Activated CD8-positive, alpha-beta memory T cell treated with anti-CD3 and anti-CD28 coated beads for 24 hours (primary cell): ENCODE data around the gene NFIB.

ENCODE experiments used
- DNase-seq: peaks from one replicate; pipeline ENCODE4 v3.0.0-alpha.2; 2020

Gene NFIB

DNA sequence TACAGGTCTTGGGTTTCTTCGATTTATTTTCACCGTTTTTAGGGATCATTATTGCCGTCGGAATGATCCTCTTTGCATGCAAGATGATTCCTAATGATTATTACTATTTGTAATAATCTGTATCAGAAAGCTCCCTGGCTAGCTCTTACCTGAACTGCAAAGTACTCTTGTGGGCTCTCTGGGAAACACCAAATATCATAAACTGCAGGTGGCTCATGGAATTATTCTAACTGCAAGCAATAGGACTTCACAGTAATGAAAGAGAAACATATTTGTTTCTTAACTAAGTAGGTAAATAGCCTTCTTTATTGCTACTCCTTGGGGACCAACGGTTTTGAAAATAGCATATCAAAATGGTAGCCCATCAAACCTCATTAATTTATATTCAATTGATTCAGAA, 219.4 kb downstream of the NFIB start:
- DNase-seq = no peak

DNA sequence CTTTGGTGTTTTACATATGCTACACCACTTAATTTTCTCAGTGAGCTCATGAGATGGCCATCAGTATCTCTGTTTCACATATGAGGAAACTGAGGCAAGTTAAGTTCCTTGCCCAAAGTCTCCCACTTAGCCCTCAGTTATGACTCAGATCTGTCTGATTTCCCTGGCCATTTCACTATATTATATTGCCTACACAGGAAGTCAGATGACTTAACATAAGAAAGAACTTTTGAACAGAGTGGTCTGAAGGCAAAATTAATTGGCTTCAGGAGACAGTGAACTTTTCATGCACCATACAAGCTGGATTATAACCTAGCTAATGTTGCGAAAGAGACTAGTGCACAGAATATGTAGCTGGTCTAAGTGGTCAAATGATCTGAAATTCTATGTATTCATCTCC, 221.6 kb downstream of the NFIB start:
- DNase-seq = no peak

DNA sequence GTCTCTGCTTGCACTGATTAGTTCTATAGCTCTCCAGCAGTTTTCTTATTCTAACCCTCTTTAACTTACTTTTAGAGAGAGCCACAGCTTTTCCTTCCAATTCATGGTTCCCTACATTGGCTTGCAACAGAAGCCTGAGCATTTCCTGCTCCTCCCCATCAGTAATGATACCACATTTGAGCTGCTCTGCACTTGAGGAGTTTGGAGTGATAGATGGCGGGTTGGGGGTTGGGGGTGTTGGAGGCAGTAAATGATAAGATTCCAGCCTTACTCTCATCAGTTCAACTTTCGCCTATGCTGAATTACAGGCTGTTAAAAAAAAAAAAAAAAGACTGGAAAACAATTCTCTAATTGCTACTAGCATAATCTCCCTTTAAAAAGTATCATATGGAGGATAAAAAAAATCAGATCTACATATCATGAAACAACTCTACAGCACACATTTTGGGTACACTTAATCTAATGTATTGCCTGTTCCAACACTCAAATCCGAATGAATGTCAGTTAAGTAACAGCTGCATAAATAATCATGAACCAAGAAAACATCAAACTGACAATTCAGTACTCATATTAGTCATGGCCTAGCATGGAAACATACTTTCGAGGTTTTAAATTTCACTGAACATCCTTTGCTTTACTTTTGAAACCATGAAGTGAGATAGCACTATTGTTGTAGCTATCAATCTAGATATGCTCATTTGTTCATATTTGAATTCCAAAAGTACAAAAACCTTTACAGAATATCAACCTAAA, 224.7 kb downstream of the NFIB start:
- no peak for DNase-seq

DNA sequence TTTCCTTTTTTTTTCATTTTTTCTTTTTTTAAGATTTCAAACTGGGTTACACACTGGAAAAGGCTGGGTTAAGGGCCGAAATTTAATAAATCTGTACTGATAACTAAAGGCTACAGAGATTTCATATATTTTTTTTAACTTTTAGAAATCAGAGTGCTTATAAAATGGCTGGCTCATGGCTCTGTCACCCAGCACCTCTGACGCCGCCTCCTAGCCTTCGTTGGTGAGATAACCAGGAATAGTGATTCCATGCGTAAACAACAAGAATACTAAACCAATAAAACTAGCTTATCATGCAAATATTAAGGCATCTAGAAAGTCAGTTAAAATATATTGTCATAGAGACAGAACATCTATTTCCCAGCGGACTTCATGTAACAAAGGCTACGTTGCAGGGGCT, 226.4 kb downstream of the NFIB start:
- DNase-seq = no peak

DNA sequence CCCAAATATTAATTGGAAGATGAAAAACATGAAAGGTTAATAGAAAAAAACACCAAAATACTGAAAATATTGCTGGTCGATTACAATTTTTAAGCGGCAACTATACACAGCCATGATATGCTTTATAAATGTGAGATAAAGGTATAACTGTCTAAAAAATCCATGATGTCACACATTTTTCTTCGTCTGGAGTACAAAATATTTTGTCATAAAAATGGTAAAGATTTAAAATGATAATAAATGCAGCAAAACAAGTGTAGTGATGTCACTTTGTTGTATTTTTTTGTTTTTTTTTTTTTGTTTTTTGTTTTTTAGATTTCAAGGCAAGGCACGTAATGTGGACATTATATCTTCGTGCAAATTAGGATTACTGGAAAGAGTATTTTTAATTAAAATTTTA, 227.4 kb downstream of the NFIB start:
- DNase-seq = no peak

DNA sequence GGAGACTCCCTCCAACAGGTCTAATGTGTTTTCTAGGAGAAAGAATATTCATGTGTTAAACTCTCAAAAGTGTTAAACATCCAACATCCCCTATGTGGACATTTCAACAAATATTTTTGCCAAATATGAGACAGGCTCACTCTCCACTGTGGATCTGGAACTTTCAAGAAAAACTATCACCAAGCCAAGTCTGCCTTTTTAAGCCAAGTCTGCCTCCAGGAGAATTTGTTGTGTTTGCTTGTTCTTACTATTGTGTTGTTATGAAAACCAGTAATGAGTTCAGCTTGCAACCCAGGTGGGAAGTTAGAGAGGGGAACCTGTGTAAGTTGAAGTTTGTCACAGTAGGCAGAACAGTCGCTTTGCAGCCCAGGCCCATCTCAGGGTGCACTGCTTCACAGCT, 228.1 kb downstream of the NFIB start:
- no peak for DNase-seq

DNA sequence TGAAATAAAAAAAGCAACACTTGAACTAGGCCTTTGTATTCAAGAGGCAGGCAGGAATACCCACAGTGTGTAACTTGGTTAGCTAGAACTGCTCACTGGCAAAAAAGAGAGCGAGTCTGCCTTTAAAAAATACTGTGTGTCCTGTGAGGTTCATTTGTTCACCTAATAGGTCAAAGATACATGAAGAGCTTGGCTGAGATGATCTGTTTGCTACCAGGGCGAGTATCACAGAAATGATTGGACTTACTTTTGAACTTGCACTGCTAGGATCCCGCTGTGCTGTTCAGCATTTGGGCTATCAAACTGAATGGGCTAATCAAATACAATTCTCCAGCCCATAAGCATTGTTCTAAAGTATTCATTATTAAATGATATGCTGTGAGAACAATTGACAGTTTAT, 229.1 kb downstream of the NFIB start:
- DNase-seq = no peak

DNA sequence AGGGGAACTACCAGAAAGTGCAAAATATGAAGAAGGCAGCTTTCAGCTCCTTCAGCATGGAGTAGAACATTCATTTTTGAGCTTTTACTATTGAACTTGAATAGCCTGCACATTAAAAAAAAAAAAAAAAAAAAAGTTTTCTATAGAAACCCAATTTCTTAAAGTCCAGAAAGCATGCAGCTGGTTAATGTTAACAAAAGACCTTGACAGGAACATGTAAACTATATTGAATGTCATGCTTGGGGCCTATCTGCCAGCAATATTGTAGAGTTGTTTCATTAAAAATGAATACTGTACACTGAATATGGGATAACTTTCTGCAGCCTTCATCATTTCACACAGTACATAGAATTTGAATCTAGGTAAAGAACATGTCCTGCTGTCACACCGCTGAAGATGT, 230.6 kb downstream of the NFIB start:
- no peak for DNase-seq

DNA sequence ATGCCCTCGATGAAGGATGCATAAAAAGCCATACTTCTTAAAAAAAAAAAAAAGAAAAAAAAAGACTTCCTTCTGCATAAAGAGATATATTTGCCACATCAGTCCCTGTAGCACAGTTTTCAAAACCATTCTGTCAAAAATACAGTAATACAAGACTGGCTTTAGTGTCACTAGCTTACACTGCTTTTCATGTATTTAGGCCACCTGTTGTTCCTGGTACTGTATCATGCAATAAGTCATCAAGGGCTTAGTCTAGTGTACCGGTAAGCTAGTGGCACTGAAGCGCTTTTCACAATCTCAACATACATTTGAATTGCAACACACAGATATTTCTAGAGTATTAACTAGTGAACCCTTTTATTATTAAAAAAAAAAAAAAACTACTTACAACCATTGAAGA, 231.2 kb downstream of the NFIB start:
- DNase-seq = no peak

DNA sequence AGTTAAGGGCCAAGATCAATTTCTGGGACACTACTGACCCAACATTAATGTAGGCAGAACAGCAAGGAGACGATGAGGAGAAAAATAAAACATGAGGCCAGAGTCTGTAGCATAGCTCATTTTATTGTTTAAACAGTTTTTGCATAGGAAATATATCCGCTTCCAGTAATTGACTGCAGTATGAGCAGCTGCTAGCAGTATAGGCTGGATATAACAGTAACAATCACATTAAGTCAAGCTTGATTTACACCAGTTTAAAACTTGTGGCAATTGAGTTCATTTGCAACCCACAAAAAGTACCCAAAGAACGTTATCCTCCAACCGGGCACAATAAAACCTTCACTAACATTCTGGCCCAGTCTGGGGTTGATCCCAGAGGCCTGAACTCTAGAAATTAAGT, 232.2 kb downstream of the NFIB start:
- DNase-seq = no peak

DNA sequence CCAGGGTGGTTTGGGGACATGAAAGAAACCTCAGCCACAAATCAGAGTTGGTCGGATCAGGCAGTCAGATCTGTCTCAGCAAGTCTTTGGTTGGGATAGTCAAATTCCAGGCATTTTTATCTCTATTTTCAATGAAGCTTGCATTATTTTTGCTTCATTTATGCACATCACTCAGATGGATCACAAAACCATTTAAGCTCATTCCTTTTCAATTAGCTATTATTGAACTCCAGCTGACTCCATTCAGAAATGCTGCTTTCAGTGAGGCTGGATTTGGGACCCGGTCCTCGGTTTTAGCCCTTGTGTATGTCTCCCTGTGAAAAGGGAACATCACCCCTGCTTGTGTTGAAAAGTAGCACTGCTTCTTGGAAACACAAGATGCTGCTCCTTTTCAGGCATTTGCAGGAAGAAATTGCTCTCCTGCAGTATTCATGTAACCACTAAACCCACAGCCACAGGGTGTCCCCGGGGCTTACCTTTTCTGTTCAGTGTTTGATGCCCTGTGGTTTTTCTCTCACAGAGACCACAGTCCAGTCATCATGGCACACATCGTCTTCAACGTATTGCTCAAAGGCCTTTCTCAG, 232.9 kb downstream of the NFIB start:
- no peak for DNase-seq

DNA sequence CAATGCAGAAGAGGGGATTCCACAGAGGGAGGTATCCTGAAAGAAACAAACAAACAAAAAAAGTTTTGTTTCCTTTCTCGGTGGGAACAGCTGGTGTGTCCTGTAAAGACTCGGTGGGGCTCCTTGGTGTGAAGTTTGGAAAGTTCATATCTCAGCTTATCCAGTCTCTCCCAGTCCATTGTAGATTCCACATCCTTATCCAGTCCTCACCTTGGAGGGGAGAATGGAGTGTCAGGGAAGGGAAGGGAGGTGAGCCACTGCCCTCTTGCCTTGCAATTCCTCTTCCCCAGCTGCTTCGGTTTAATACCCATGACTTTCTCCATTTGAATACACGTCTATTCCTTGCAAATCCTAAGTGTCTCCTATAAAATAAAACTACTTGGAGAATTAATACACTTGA, 234.5 kb downstream of the NFIB start:
- DNase-seq = no peak

DNA sequence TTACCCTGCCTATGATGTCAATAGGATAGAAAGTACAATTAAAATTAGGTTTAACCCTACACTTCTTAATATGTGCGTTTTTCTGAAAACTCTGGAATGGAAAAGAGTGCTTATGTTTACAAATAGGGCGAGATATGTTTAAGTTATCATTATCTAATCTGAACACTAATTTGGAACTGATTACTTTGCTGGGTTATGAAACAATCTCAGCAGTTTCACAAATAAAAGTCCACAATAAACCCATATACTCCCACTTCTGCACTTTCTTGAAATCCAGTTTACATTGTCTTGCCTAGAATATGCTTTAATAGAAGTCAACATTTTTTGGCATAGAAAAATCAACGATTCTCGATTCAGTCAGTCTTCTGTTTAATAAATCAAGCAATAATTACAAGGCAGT, 236.3 kb downstream of the NFIB start:
- DNase-seq = no peak

DNA sequence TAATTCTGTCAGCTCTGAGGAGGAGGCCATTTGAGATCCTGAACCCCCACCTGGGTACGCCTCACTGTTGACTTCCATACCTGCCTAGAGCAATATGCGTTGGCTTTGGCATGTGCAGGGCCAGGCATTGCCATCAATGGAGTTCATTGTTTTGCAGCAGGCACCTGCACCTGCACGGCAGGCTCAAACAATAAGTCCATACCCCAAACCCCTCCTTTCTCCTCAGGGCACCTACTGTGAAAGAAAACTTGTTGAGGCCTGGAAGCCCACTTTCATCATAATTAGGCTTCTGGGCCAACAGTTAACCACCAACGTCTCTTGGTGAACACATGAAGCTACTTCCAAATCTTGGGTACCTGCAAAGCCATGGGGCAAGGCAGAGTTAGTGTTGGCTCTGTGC, 238.7 kb downstream of the NFIB start:
- DNase-seq = no peak

DNA sequence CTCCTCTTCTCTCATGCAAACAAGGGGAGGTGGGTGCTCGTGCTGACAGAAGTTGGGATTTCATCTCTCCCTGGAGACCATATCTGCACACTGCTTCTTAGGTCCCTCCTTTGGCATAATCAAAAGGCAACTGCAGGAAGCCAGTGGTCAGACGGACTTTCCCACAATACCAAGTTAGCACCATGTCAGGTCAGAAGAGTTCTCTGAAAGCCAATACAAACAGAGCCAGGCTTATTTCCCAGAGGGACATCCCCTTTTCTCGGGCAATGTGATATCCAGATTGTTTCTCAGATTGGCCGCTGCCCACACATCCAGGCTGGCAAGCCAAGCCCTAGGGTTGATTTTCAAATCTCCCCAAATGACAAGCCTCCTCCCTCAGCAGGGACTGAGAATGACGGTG, 241.1 kb downstream of the NFIB start:
- DNase-seq = no peak

DNA sequence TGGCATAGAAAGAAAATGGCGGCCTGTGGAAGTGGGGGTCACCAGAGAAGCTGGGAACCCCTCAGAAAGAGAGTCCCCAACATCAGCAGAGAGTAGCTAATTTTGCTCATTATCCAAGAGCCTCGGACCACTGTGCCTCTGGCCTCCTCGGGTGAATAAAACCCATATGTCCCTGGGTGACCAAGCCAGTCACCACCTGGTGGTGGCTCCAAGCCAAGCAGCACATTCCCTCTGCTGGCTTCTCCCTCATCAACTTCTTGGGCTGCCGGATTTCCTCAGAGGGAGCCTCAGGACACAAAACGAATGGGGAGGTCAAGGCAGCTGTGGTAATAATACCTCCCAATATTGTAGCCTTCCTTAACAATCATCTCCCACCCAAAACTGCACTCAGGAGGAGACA, 242.5 kb downstream of the NFIB start:
- DNase-seq = no peak

DNA sequence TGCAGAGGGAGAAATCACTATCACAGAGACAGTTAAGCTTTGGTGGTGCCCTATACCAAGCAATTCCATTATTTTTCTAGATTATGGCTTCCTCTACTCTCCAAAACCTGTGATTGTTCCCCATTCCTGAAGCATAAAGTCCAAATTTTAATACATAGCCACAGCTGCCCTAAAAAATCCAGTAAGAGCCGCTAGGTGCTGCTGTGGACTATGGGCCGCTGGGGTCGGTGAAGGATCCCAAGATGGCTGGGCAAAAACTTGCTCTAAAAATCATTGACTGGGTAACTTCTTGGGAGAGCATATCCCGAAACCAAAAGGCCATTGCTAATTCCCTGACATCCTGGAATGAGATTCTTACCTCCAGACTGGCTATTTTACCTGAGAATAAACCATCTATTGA, 245.3 kb downstream of the NFIB start:
- DNase-seq = no peak

DNA sequence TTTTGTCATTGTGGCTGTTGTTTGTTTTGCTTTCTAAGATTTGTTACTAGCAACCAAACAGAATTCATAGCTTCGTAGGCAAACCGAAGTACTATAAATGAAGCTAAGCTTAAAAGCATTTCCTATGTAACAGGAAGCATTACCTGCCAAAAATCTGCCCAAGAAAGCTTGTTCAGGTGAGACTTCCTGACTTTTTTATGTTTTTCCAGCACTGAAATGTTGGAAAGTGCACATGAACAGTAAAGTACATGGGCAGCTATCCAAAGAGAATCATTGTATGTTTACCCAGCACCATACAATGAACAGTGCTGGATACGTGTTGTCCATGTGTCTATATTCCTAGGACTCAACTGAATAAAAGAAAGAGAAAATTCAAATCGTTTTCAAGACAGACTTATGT, 247.1 kb downstream of the NFIB start:
- no peak for DNase-seq

DNA sequence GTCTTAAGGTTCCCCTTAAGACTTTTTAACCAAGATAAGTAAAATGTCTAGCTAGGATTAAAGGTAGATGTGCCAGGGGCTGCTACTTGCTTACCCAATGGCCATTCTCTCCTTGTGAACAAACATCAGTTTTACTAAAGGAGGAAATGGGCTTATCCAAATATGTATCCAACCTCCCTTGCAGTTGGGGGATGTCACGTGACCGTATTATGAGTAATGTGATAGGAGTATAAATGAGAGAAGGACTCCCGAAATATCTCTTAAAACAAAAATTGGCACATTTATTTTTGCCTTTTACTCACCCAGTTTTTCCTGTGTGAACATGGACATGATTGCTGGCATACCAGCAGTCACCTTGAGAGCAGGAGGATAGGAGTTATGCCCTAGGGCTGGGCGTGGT, 247.9 kb downstream of the NFIB start:
- DNase-seq = no peak

DNA sequence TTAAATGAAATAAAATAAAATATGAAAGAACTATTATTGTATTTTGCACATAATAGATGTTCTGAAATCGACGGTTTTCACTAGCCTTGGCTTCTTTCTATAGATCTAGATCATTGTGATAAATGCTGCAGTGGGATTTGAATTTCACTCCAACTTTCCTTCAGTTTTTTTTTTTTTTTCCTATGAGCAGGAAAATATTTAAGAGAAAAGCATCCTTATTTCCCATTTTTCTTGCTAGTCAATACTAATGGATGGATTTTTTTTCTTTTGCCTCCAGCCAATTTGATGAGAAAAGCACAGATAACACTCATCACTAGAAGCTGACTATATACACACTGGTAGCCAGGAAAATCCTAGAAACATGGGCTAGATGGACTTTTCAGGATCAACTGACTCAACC, 249.0 kb downstream of the NFIB start:
- no peak for DNase-seq

DNA sequence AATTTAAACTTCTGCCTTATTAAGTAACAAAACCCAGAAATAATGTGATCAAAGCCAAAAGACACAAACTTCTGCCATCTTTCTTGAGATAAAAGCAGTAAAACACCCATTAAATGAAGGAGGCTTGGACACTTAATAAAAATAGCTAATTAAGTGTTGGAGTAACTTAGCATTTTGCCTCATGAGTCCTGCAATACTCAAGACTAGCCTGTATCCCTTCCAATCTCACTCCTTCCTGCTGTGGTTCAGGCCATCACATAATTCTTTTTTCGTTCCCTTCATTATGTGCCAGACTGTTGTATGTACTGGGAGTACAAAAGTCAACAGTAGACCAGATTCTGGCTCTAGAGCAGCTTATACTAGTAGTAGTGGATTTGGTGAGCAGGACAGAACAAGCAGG, 250.2 kb downstream of the NFIB start:
- no peak for DNase-seq

DNA sequence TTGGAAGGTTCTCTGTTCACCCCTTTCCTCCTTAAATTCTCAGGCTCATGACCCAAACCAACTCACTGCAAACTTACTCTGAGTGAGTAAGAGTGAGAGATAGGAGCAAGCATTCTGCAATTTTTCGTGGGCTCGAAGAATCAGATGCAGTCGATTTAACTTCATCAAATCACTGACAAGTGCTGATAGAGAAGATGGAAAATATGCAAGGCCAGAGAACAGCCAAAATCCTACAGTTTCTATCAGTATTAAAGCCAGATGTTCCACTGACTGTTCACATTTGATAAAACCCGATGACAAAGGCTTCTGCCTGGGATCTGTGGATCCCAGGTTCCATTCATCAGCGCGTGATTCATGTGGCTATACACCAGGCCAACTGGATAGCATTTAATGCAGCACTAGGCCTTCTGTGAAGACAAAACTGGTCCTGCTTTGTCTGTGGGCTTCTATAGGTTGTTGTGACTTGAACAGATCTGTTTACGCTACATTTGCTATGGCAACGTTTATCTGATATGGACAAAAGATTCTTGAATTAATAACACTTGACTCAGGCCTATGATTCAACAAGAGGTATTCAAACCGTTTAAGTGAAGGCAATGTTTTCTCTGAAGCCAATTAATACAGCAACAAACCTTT, 251.2 kb downstream of the NFIB start:
- DNase-seq = no peak

DNA sequence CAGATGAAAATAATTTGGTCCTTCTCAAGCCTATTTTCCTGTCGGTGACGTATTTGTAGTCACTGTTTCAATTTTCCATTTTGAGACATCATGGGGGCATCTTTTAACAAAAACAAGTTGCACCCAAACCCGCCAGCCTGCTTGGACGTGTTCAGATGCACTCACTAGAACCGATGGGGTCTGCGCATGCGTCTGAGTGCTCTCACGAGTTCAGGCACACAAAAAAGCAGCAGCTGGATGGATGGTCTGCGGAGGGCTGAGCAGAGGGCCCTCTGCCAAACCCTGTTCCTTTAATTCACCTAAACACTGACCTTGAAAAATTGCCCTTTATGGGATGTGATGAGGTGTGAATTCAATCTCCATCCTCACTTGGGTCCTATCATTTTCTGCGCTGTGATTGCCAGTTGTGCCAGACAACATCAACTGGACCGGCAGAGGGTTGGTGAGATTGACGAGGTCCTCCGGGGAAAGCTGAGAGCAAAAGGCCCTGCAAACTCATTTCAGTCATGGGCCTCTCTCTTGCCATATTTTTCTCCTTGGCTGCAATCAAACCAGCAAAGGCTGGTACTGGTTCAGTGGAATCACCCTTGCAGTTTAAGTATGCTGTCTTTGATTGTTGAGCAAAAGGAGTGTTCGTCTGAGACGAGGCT, 251.9 kb downstream of the NFIB start:
- DNase-seq = no peak

DNA sequence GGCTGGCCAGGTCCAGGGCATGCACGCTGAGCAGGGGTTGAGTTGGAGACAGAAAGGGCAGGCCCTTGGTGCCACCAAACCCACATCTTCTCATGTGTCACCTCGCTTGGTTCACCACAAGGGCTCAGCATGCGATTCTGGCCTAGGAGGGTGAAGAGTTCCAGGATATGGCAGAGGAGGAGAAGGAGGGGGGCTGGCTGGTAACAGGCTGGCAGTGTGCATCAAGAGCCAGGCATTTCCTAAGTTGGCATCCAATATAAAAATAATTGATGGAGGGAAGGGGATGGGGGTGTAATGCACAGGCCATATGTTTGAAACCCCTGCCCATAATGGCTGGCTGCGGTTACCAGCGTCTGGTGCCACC, 255.6 kb downstream of the NFIB start:
- DNase-seq = no peak
